ENCODE results near the gene OR56B1.

DNA sequence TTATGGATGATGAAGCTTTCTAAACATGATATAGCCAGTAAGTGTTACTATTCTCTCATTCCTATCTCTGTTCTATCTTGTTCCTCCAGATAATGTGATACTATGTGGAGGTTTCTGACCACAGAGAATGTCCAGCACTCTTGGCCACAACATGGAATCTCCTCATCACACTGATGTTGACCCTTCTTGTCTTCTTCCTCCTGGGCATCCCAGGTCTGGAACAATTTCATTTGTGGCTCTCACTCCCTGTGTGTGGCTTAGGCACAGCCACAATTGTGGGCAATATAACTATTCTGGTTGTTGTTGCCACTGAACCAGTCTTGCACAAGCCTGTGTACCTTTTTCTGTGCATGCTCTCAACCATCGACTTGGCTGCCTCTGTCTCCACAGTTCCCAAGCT, 9.9 kb upstream of the OR56B1 start:
- no peak for TF ChIP-seq POLR2A (IDR thresholded peaks at IDR 0.05; ENCODE audit: low read depth, low read length)
- TF ChIP-seq POLR2AphosphoS5 (IDR thresholded peaks at IDR 0.05; ENCODE audit: low read depth, low read length): no peak
- TF ChIP-seq TAF1 (IDR thresholded peaks at IDR 0.05; ENCODE audit: low read depth, low read length): no peak
- no peak for TF ChIP-seq SPI1 (IDR thresholded peaks at IDR 0.05; ENCODE audit: low read depth, low read length)
- no peak for TF ChIP-seq POU2F2 (IDR thresholded peaks at IDR 0.05; ENCODE audit: low read depth, low read length)
- TF ChIP-seq PAX5 (IDR thresholded peaks at IDR 0.05; ENCODE audit: insufficient read depth, low read length, severe bottlenecking): no peak
